Myocyte (in vitro differentiated cells): ENCODE measurements around the gene SCAMP1. TPM values are rescaled to one million over a fixed set of nuclear protein-coding genes. Genes with fewer than 3 reads are reported as not detected.
"Not testable (repeated sequence)": the region's sequence is repeated elsewhere in the genome, so short reads cannot be mapped to it uniquely, and the experiment has no call there.

Experiments used
- DNase-seq: peaks from one replicate; pipeline ENCODE4 v3.0.0-alpha.2; 2012; ENCODE audit warnings: low read depth
- total RNA-seq: library from RNA; depleted of rRNA; stranded (reverse); fragments of >200 nt; gene quantifications from 2 replicates; pipeline ENCODE4 v1.2.3, GENCODE V29; 2014

The SCAMP1 gene
- total RNA-seq, 1 donor from 2014 or later, result 47.8 TPM

GRCh38 chr5:78420548-78420947 is 60.1 kb downstream of the SCAMP1 start:
- no peak for DNase-seq

- no peak for DNase-seq
Observed at GRCh38 chr5:78424665-78425064, 64.2 kb downstream of the SCAMP1 start.

GRCh38 chr5:78429332-78429980 is 69.0 kb downstream of the SCAMP1 start:
- DNase-seq, result no peak

GRCh38 chr5:78430866-78431265 is 70.4 kb downstream of the SCAMP1 start:
- no peak for DNase-seq

GRCh38 chr5:78433972-78434371 is 73.6 kb downstream of the SCAMP1 start:
- DNase-seq, result no peak

GRCh38 chr5:78447775-78448424 is 87.5 kb downstream of the SCAMP1 start:
- no peak for DNase-seq

GRCh38 chr5:78449103-78449502 is 88.7 kb downstream of the SCAMP1 start:
- no peak for DNase-seq

GRCh38 chr5:78457507-78457906 is 97.1 kb downstream of the SCAMP1 start:
- DNase-seq, result not testable (repeated sequence)

- no peak for DNase-seq
Observed at GRCh38 chr5:78458843-78459242, 98.4 kb downstream of the SCAMP1 start.

- no peak for DNase-seq
Observed at GRCh38 chr5:78467140-78467539, 106.7 kb downstream of the SCAMP1 start.

GRCh38 chr5:78467752-78468357 is 107.4 kb downstream of the SCAMP1 start:
- DNase-seq, result peak; percentile 55

GRCh38 chr5:78471896-78472295 is 111.5 kb downstream of the SCAMP1 start:
- DNase-seq, result no peak

- no peak for DNase-seq
Observed at GRCh38 chr5:78472469-78473106, 112.2 kb downstream of the SCAMP1 start.

GRCh38 chr5:78473751-78474150 is 113.3 kb downstream of the SCAMP1 start:
- DNase-seq, result no peak

GRCh38 chr5:78475370-78475769 is 115.0 kb downstream of the SCAMP1 start:
- no peak for DNase-seq

- no peak for DNase-seq
Observed at GRCh38 chr5:78476795-78477194, 116.4 kb downstream of the SCAMP1 start.

- no peak for DNase-seq
Observed at GRCh38 chr5:78482948-78483347, 122.5 kb downstream of the SCAMP1 start.

GRCh38 chr5:78483809-78484521 is 123.5 kb downstream of the SCAMP1 start:
- no peak for DNase-seq

GRCh38 chr5:78486218-78486617 is 125.8 kb downstream of the SCAMP1 start:
- no peak for DNase-seq

- no peak for DNase-seq
Observed at GRCh38 chr5:78487846-78488245, 127.4 kb downstream of the SCAMP1 start.

- no peak for DNase-seq
Observed at GRCh38 chr5:78490709-78491485, 130.5 kb downstream of the SCAMP1 start.
